Measurements from ENCODE around the gene PHLDA3.

DNA sequence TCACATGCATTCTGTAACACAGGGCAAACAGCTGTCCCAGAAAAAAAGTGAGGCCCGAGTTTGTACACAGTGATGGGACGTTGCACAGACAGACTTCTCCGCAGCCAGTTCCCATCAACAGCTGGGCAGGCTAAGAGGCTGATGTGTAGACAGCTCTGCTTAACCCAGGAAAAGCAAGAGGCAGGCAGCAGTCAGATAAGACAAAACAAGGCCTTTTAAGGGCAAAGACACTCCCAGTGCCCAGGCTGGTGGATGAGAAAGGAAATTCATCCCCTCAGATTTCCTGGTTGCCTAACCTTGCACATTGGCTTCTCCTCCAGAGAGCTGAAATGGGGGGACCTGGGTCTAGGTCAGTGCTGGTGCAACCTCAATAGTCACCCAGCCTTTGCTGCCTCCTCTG lies 17.2 kb upstream of the PHLDA3 start:
- TF ChIP-seq, protein P1, sequence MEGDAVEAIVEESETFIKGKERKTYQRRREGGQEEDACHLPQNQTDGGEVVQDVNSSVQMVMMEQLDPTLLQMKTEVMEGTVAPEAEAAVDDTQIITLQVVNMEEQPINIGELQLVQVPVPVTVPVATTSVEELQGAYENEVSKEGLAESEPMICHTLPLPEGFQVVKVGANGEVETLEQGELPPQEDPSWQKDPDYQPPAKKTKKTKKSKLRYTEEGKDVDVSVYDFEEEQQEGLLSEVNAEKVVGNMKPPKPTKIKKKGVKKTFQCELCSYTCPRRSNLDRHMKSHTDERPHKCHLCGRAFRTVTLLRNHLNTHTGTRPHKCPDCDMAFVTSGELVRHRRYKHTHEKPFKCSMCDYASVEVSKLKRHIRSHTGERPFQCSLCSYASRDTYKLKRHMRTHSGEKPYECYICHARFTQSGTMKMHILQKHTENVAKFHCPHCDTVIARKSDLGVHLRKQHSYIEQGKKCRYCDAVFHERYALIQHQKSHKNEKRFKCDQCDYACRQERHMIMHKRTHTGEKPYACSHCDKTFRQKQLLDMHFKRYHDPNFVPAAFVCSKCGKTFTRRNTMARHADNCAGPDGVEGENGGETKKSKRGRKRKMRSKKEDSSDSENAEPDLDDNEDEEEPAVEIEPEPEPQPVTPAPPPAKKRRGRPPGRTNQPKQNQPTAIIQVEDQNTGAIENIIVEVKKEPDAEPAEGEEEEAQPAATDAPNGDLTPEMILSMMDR (IDR thresholded peaks at IDR 0.05), result no peak
- no peak for TF ChIP-seq POLR2A (IDR thresholded peaks at IDR 0.05)
